ENCODE results near the gene AGBL4. TPM values are rescaled to one million over a fixed set of nuclear protein-coding genes. Genes with fewer than 3 reads are reported as not detected.

The AGBL4 gene
- total and polyA plus RNA-seq, 9 of the 15 experiments (the other 6 are each of a cell fraction or from before 2014, with no cell fraction given) = 0.11 TPM; not detected in 7

GRCh38 chr1:48760857-48761256 lies 1262.9 kb downstream of the AGBL4 start:
- H3K4me2 ChIP-seq (ENCODE audit: insufficient read depth, low read length) = no peak overlapping the region
- no peaks in the 10 kb centered on the region for H3K9me1 ChIP-seq (ENCODE audit: control insufficient read depth, insufficient read depth, low read length)
- H3K36me3 ChIP-seq (ENCODE audit: control insufficient read depth, insufficient read depth, low read length) = no peaks in the 10 kb centered on the region
- FAIRE-seq (no peak), DNase-seq (ENCODE audit: extremely low read depth in 1 of 4, low spot score in 3 of 4) (no peak), ATAC-seq (no peak)
- H3K9me3 ChIP-seq (replicated peaks; ENCODE audit: control insufficient read depth, insufficient read depth, low read depth, low read length) = no peaks in the 10 kb centered on the region
- BruUV-seq (replicated peaks) = no TSS peak
- in situ Hi-C loops (cut with MboI) = no loop called here
- ChIA-PET POLR2A (no interaction called here), CTCF (ENCODE audit: low intra/inter-chr PET ratio) (no interaction called here)
- WGBS (ENCODE audit: insufficient coverage, low coverage, missing lambda C conversion rate) = 2% methylated on average over 7 of the region's 7 CpGs
- H4K20me1 ChIP-seq (replicated peaks; ENCODE audit: control insufficient read depth, insufficient read depth, low read length) = no peaks in the 10 kb centered on the region
- H3K27me3 ChIP-seq (ENCODE audit: control insufficient read depth in 2 of 2, insufficient read depth in 2 of 2, low read length in 2 of 2) = no peaks in the 10 kb centered on the region
- intact Hi-C loops (cut with micrococcal nuclease) = no loop called here
- H3K9ac ChIP-seq (ENCODE audit: insufficient read depth in 1 of 2, low read depth in 2 of 2, low read length in 2 of 2) = no peak overlapping the region
- H2AFZ ChIP-seq (ENCODE audit: low read depth, low read length) = no peak overlapping the region
- no peak overlapping the region for H3K27ac ChIP-seq (ENCODE audit: extremely low read depth, low read depth, low read length)
- no peak overlapping the region for H3K4me3 ChIP-seq
- no peaks in the 10 kb centered on the region for H3K79me2 ChIP-seq (ENCODE audit: control insufficient read depth, insufficient read depth, low read length)
- H3K4me1 ChIP-seq (replicated peaks in 1 of 2; ENCODE audit: control insufficient read depth in 2 of 2, insufficient read depth in 2 of 2, low read length in 2 of 2) = no peaks in the 10 kb centered on the region
- TF ChIP-seq HLTF (IDR thresholded peaks at IDR 0.05) = no peak
- no peak for TF ChIP-seq PTTG1 (tag; IDR thresholded peaks at IDR 0.05; ENCODE audit: low read depth)
- no peak for TF ChIP-seq BCL6 (CRISPR knock-in tag; IDR thresholded peaks at IDR 0.05)
- no peak for TF ChIP-seq PHTF2 (CRISPR knock-in tag; IDR thresholded peaks at IDR 0.05)
- TF ChIP-seq FIP1L1 (IDR thresholded peaks at IDR 0.05; ENCODE audit: low read depth, low read length, poor library complexity, severe bottlenecking) = no peak
- TF ChIP-seq RERE (CRISPR knock-in tag; IDR thresholded peaks at IDR 0.05; ENCODE audit: borderline replicate concordance) = no peak
- no peak for TF ChIP-seq ZNF347 (CRISPR knock-in tag; IDR thresholded peaks at IDR 0.05; ENCODE audit: low read depth)
- no peak for TF ChIP-seq MBD2 (IDR thresholded peaks at IDR 0.05; ENCODE audit: borderline replicate concordance, low read depth)
